GM18511 (cell line): ENCODE measurements around the gene DTNB.

Source experiments
- ATAC-seq: cut with Tn5 transposase; IDR thresholded peaks from one replicate; pipeline ENCODE4 v1.9.1; 2021; ENCODE audit warnings: mild to moderate bottlenecking, moderate library complexity; ENCODE audit not compliant: unreplicated experiment

The DTNB gene

DNA sequence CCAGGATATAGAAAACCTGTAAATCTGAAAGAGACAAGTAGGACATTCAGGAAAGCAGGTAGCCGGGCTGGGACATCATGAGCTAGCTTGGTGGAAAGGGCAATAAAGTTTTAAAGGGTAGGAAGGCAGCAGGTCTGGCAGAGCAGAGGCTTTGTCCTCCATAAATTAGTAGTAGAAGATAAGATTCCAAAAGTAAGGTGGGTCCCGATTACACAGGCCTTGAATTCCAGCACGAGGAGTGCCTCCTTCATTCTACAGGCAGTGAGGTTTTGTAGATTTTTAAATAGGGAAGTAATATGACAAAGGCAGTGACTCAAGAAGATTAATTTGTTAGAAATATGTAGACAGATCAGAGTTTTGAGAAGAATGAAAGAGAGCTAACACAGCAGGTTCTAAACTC is 160.7 kb downstream of the DTNB start:
- ATAC-seq = no peak

DNA sequence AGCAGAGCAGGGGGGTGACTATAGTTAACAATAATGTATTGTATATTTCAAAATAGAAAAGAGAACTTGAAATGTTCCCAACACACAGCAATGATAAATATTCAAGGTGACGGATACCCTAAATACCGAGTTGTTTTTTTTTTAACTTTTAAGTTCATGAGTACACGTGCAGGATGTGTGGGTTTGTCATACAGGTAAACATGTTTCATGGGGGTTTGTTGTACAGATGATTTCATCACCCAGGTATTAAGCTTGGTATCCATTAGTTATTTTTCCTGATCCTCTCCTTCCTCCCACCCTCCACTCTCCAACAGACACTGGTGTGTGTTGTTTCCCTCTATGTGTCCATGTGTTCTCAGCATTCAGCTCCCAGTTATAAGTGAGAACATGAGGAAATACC is 167.2 kb downstream of the DTNB start:
- no peak for ATAC-seq

DNA sequence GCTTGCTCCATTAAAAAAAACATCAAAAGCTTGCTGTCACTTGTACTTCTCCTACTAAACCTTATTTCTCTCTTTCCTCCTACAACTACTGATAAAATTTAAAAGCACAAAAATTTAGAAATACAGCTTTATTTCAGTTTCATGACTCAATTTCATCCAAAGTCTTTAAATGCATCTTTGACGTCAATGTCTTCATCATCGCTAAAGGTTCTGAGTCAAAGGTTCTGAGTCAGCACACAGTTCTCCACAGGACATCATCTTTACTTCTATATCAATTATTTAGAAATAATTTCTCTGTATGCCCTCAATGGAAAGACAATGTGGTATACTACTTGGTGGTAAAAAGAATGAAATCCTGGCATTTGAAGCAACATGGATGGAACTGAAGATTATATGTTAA is 167.8 kb downstream of the DTNB start:
- no peak for ATAC-seq

DNA sequence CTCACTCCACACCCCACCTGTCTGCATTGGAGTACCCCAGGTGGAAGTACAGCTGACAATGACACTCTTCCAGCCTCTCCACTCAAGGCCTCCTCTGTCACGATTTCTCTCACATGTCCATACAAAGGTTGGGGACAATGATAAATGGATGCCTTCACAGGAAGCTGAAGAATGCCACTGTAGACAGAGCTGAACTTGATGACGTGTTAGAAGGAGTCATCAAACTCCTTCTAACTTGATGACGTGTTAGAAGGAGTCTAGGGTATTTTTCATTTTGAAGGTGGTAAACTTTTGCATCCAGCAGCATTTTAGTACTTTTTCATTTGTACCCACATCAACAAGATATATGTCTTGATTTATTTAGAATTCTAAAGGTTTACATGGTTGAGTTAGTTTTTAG is 168.2 kb downstream of the DTNB start:
- ATAC-seq = no peak

DNA sequence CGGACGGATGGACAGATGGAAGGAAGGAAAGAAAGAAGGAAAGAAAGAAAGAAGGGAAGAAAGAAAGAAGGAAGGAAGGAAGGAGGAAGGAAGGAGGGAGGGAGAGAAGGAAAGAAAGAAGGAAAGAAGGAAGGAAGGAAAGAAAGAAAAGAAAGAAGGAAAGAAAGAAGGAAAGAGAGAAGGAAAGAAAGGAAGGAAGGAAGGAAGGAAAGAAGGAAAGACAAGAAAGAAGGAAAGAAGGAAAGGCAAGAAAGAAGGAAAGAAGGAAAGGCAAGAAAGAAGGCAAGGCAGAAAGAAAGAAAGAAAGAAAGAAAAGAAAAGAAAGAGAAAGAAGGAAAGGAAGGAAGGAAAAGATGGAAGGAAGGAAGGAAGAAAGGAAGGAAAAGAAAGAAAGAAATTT is 169.1 kb downstream of the DTNB start:
- ATAC-seq = no peak

DNA sequence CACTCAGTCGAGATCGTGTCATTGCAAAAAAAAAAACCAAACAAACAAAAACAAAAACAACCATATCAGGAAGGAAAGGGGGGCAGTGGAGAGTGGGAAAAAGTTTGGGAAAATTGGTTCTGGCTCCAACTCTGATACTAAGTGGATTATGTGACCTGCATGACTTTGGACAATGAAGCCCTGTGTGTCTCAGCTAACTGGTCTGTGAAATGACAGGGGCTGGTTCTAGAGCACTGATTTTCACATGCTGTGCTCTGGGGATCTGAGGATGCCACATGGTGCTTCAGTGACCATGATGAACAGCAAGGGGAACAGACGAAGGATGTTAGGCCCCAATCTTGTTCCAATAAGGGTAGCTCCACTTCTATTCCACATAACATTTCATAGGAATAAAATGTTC is 174.2 kb downstream of the DTNB start:
- no peak for ATAC-seq

DNA sequence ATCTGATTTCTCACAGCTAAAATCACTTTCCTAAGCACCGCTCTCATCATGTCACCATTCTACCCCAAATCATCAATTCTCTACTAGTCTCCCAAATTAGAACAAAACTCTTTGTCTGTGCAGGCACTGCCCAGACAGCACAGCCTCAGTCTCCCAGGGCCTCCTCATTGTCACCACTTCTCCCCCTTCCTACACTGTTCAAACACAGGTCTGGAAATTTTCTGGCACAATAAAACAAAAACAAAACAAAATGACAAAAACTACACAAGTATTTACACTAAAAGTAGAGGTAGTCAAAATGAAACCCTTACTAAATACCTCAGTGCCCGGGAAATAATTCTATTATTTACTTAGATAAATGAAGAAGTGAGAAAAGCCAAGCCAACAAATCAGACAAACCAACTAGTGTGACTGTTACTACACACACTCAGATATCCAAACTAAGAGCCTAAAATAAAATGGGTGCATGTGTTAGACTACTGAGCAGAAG is 175.4 kb downstream of the DTNB start:
- peak; percentile 72 for ATAC-seq

DNA sequence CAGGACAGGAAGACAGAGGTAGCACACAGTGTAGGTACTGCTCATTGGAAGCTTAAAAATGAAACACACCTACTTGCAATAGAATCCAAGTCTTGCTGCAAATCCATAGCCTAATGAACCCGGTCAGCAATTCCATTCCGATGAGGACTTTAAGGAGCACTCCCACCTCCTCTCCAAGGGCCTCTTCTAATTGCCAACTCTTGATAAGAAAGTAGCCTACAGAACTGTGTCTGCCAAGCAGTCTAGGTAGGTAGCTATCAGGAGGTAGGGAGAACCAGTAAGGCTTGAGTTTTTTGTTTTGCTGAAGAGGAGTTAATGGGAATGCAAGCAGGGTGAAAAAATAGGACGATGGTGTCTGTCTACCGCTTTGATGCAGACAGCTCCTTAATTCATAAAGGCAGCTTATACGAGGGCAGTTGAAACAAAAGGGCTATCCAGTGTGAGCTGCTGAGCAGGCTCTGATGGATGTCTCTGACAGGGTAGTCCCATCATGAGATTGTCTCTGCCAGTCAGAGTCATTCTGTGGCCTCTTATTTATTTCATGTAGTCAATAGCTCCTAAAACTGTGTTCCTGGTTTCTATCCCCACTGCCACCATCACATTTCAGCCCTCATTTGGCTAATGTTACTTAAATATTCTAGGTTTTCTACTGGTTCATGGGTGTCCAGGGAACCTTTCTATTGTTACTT is 176.0 kb downstream of the DTNB start:
- no peak for ATAC-seq

DNA sequence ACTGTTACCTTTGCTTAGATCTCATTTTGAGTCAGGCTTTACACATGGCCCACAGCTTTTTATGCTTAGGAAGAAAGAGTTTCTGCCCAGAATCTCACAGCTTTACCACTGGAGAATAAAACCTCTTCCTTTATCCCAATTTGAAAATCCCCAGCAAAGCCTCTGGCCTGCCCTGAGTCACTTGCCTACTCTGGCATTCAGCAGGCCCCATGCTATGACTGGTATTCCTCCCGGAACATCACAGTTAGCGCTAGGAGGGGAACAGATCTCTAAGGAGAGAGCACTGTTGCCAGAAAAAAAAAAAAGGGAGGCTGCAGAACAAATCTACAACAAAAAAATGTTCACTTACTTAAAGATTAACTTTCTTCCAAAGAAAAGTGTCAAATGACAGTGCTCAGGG is 178.8 kb downstream of the DTNB start:
- ATAC-seq = no peak

DNA sequence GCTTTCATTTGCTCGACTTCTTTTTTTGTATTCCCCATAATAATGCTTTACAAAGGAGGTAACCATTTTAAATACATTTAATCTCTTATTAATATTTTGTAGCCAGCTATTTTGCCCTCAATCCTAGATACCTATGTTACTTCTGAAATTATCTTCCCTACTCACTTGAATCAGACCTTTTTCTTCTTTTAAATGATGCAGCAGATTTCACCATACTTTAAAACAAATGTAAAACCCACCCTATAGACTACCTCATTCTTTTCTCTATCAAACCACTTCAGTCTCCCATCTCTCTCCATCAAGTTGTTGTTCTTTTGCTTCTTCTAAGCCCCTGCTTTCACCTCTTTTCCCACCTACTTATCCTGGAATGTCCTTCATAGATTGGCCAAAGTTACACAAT is 180.2 kb downstream of the DTNB start:
- no peak for ATAC-seq

DNA sequence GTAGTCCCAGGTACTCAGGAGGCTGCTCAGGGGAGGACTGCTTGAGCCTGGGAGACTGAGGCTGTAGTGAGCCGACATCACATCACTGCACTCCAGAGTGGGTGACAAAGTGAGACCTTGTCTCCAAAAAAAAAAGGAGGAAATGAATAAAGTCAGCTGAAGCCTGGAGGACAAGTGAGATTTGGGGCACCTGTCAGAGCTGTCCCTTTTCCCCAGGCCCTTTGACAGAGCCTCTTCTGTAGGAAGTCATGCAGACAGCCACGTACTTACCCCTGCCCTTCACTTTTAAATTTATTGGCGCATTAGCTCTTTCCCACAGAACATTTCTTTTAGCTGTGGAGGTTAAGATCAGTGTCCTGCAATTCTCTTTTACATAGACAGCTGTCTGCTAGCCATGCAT is 180.7 kb downstream of the DTNB start:
- ATAC-seq = no peak

DNA sequence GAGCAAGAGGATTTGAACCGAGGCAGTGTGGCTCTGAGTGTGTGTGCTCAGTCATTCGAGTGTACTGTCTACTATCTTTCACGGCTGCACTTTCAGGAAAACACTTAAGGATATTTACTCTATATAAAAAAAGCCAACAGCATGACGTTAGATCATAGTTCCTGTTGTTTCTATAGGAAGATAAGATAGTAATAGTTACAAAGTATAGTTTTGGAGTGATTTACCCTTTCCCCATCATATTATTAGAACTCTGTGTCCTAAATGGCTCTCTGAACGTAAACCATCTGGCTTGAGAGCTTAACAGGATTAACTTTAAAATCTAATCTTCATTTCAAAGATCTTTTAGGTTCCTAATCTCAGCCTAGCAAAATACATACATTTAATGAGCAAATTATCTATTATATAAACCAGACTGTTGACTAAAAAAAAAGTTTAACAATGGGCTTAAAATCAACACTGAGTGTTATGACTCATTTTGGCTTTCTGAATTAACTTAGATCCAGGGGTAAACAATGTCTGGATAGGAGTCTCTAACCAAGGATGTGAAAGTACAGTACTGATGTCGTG is 181.3 kb downstream of the DTNB start:
- ATAC-seq = no peak

DNA sequence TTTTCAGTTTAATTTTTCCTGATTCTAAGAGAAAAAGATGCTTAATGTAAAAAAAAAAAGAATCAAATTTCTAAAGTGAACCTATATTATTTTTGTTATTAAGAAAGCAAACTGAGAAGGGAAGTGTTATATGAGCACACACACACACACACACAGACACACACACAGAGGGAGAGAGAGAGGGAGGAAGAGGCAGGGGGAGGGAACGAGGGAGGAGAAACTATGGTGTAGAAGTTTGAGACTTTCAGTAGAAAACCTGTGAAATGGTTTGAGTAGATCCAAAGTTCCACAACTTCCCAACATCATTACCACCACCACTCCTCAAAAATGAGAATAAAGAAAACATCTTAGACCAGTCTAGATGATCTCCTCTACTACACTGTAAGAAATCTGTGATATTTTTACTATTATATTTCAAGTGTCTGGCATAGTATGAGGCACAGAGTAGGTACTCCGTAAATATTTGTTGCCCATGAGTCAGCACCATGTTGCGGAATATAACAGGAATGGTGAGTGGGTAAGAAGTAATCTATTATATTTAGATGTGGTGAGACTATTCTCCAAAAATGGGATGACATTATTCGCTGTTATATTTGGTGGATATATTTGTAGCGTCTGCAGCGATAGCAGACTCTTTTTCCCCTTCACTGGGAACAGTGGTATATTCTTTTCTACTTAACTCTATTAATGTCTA is 182.2 kb downstream of the DTNB start:
- no peak for ATAC-seq

DNA sequence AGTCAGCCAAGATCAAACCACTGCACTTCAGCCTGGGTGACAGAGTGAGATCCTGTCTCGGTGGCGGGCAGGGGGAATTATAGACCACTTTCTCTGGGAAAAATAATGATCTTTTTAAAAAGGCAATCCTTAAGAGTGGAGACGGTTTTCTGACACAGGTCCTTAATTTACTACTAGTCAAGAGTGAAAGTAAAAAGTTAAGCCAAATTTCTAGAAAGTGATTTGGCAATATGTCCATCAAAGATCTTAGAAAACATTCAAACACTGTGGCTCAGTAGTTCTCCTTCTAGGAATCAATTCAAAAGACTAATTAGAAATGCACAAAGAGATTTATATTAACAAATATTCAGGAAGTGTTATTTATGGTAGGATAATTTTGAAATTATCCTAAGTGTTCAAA is 183.2 kb downstream of the DTNB start:
- ATAC-seq = no peak

DNA sequence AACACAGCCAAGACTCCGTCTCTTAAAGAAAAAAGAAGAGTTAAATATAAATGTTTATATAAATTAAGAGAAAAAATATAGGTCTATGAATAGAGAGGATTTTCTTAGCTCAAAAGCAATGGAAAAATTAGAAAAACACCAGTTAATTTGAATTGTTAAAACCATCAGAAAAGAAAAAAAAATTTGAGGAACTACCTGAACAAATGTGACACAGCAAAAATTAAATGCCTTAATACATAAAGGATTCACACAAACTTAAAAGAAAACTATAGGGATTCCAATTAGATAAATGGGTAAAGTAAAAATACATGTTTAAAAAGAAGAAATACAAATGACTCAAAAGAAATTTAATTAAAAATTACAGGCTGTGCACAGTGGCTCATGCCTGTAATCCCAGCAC is 183.7 kb downstream of the DTNB start:
- ATAC-seq = no peak

DNA sequence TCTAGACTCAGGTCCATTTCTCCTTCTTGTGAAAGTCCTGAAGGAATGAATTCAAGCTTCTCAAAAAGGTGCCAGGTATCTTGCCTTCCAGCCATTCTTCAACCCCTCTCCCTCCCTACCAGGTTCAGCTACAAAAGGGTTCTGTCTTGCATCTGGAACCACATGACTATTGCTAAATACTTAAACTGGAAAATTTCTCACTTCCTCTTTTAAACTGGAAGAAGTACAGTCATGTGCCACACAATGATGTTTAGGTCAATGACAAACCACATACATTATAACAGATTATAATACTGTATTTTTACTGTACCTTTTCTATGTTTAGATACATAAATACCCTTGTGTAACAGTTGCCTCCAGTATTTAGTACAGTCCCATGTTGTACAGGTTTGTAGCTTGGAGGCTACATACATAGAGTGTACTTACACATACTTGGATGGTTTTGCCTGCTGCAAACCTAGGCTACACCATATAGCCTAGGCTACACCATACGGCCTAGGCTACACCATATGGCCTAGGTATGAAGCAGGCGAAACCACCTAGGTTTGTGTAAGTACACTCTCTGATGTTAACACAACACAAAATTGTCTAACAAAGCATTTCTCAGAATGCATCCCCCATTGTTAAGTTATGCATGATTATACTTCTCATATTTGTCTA is 189.6 kb downstream of the DTNB start:
- peak; percentile 84 for ATAC-seq

DNA sequence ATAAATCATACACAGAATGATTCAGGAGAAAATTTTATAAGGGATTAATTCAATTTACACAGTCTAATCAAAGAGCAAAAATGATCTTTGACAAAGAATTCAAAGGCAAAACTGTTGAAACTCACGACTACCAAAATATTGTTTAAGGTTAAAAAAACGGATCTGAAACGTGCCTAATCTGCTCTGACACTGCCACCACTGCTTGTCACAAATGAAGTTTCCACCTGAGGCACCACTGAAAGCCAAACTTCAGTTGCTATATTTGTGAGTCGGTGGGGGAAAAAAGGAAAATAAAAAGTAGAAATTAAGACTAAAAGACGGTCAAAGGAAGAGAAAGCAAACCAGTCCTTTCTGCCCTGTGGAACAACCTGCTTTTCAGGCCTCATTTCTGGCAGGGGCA is 191.0 kb downstream of the DTNB start:
- no peak for ATAC-seq

DNA sequence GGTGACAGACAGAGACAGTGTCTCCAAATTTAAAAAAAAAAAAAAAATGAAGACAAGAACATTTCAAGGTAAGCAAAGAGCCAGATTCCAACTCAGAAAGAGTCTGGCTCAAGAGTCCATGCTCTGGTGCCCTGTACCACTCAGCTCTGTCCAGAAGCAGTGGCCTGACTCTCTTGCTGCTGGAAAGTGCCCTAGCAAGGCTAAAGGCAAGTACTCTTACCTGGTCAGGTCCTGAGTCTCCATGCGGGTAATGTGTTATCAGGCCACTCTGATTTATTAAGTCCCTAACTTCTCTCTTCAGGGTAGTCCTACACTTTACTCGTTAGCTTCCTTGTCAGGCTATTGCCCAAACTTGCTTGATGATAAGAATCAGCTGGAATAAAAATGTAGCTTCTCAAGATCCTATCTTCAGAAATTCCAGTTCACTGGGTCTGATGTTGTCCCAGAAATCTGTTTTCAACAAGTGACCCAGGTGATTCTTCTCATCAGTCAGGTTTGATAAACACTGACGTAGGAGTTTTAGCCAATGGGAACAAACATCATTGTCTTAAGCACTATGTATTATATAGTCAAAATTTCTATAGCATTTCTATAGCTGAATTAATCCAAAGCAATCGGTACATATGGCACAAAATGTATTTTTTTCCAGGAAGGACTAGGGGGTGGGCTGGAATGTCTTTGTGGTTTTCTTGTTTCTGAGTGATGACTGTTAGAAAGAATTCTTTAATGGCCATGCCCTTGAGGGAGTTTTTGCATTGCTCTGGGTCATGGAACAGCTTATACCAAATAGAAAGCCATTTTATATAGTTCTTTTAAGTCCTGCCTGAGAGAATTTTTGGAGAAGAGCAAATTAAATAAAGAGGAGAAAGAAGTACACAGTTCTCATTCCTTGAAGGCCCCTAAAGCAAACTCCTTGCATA is 191.7 kb downstream of the DTNB start:
- no peak for ATAC-seq

DNA sequence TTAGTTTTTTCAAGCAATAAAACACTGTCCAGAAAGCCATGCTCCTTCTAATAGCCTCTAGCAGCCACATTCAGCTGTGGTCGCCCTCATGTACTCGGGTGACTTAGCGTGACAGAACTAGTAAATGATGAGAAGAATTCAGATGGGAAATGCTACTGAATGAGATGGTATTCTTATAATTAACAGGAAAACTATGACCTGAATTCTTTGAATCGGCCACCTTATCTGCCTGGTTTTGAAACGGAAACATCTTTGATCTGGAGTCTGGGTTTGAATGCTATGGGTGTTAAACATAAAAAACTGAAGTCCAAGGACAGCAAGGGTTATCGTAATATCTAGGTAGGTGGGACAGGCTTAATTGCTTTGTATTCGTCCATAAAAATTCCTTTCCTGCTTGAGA is 192.8 kb downstream of the DTNB start:
- ATAC-seq = no peak

DNA sequence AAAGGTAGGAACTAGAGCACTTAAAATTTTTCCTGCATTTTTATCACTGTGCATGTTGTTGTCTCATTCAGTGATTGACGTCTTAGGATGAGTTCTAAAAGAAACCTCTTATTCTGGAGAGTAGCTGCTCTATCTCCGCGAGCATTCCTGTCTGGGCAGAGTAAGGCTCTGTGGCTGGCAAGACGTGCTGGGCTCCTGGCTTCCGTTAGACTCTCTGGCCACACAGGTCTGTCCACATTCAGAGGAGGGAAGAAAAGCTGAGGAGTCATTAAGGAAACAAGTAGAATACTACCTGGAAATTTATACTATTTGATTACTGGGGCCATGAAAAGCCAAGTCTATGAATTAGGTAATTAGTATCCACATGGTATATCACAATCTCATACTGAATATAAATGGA is 193.6 kb downstream of the DTNB start:
- ATAC-seq = no peak

DNA sequence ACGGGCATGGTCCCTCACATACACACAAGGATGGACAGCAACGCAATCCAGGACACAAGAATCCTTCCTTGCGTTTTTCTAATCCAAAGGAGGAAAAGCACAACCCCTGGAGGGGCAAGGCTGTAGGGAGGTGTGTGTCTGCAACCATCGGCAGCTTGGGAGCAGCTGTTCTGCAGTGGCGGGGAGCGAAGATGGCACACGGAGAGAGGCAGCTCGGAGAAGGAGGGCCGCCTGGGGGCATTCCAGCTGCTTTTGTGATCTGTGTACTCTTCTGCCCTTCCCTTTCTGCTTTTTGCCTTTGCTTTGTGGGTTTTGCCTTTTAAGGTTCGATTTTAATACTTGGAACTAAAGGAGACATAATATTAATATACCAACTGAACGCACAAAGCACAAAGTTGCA is 194.6 kb downstream of the DTNB start:
- ATAC-seq = no peak
